Activated CD4-positive, alpha-beta T cell treated with anti-CD3 and anti-CD28 coated beads for 4 hours (primary cell): ENCODE measurements around the gene F2RL1.
"Not testable (repeated sequence)": the region's sequence is repeated elsewhere in the genome, so short reads cannot be mapped to it uniquely, and the experiment has no call there.

Experiments
- DNase-seq, 2 donors: peaks; one replicate each; pipeline ENCODE4 v3.0.0-alpha.2; 2020

Gene F2RL1

GRCh38 chr5:76852772-76853171, 33.9 kb downstream of the F2RL1 start:
- DNase-seq: no peak

- DNase-seq: not testable (repeated sequence)
These were observed 34.9 kb downstream of the F2RL1 start for GRCh38 chr5:76853741-76854140.

DNA sequence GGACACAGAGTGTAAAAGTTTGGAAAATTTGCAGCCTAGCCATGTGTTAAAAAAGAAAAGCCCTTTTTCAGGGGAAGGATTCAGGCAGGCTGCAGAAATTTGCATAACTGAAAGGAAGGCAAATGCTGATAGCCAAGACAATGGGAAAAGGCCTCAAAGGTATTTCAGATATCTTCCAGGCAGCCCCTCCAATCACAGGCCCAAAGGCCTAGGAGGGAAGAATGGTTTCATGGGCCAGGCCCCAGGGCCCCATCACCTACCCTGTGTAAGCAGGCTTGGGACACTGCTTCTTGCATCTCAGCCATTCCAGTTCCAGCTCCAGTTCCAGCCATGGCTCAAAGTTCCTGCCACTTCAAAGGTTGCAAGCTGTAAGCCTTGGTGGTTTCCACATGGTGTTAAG, 35.8 kb downstream of the F2RL1 start:
- no peak for DNase-seq

GRCh38 chr5:76855501-76855900, 36.7 kb downstream of the F2RL1 start:
- DNase-seq: not testable (repeated sequence)

DNA sequence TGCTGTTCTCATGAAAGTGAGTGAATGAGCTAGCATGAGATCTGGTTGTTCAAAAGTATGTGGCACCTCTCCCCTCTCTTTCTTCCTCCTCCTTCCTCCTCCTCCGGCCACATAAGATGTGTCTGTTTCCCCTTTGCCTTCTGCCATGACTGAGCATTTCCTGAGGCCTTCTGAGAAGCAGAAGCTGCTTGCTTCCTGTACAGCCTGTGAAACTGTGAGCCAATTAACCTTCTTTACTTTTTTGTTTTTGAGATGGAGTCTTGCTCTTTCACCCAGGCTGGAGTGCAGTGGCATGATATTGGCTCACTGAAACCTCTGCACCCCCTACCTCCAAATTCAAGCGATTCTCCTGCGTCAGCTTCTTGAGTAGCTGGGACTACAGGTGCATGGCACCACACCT, 37.1 kb downstream of the F2RL1 start:
- DNase-seq: peak; percentile 27 to 30

DNA sequence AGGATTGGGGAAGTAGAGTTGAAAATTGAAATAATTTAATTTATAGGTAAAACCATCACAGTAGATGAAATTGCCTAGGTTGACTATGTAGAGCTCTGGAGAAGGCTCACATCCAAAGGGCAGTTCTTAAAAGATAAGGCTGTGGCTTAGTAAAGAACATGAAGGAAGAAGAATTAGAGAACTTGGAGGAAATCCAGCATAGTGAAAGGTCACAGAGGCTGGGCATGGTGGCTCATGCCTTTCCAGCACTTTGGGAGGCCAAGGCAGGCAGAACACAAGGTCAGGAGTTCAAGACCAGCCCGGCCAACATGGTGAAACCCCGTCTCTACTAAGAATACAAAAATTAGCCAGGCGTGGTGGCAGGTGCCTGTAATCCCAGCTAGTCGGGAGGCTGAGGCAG, 38.0 kb downstream of the F2RL1 start:
- not testable (repeated sequence) for DNase-seq

- DNase-seq: no peak
These were observed 40.9 kb downstream of the F2RL1 start for GRCh38 chr5:76859591-76860247.

DNA sequence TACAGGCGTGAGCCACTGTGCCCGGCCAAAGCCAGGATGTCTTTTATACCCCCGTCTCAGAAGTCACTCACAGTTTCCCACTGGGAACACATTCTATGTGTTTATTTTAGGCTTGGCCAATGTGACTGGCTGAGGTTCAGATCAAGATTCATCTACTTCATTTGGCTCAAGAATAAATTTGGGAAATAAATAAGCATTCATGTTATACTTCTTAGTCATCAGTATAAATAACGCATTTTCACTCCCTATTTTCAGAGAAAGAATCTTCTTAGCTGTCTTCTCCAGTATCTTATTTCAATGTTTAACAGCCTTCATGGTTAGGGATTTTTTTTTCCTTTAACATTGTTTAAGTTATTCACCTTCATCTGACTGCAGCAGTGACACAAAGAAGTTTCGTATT, 42.8 kb downstream of the F2RL1 start:
- no peak for DNase-seq

GRCh38 chr5:76863001-76863400, 44.2 kb downstream of the F2RL1 start:
- no peak for DNase-seq

- no peak for DNase-seq
These were observed 47.7 kb downstream of the F2RL1 start for GRCh38 chr5:76866503-76866902.

- no peak for DNase-seq
These were observed 48.2 kb downstream of the F2RL1 start for GRCh38 chr5:76867038-76867437.

DNA sequence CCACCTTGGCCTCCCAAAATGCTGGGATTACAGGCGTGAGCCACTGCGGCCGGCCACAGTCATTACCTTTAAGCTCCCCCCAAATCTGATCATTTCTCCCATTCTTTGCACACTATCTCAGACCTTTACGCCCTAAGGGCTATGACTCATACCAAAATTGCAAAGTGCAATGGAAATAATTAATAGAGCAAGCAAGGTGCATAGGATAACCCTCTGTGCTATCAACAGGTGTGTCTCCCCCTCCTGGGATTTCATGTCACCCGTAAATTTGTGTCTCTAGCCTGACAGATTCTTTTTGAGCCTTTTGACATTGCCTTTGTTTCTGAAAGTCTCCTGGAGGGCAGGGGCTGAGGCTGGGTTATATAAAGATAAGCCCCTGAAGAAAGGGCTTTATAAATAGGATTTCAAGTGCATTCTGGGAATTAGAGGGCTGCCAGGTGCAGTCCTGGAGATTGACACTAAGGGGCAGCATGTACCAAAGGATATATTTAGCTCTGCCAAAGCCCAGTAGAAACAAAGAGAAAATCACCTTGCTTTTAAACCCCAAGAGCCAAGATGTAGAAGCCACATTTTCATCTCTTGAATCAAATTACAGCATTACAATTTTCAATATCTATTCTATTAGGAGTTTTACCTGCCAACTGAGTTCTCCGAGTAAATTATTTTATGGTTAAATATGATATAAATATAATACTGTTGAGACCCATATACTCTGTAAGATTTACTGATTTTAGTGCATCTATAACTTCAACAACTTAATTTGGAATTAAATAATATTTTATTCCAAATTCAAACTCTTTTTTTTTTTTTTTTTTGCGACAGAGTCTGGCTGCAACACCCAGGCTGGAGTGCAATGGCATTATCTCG, 49.2 kb downstream of the F2RL1 start:
- peak; percentile 32 to 63 for DNase-seq

GRCh38 chr5:76870046-76870445, 51.2 kb downstream of the F2RL1 start:
- no peak for DNase-seq

GRCh38 chr5:76874088-76874581, 55.3 kb downstream of the F2RL1 start:
- DNase-seq: no peak
